OCI-LY1 (cell line): Measurements from ENCODE around the gene OR10V1.
"Not testable (repeated sequence)": the region's sequence is repeated elsewhere in the genome, so short reads cannot be mapped to it uniquely, and the experiment has no call there.

Experiments
- H2AFZ ChIP-seq: fragments of 200-600 bp; sonication (generic), shearing (Covaris generic); 2 replicates; pipeline ENCODE4 v1.6.0; 2014; ENCODE audit warnings: antibody characterized with exemption, mild to moderate bottlenecking, low read length
- H3F3A ChIP-seq: fragments of 200-600 bp; sonication (generic), shearing (Covaris generic); 2 replicates; pipeline ENCODE4 v1.6.0; 2014; ENCODE audit warnings: mild to moderate bottlenecking, antibody characterized with exemption, low read length, moderate library complexity; ENCODE audit not compliant: insufficient read depth
- H3K27ac ChIP-seq: fragments of 200-600 bp; sonication (generic); 2 replicates; pipeline ENCODE4 v1.5.1; 2014; ENCODE audit warnings: low read length, mixed run types, mild to moderate bottlenecking, low read depth; ENCODE audit not compliant: poor library complexity, severe bottlenecking
- H3K27me3 ChIP-seq: fragments of 200-600 bp; sonication (generic); 2 replicates; pipeline ENCODE4 v1.6.0; 2014; ENCODE audit warnings: antibody characterized with exemption, mild to moderate bottlenecking, low read length, moderate library complexity; ENCODE audit not compliant: insufficient read depth
- H3K36me3 ChIP-seq: fragments of 200-600 bp; sonication (generic); 2 replicates; pipeline ENCODE4 v1.6.1; 2014; ENCODE audit warnings: mild to moderate bottlenecking, antibody characterized with exemption, low read length, moderate library complexity, mixed read lengths; ENCODE audit not compliant: insufficient read depth
- H3K4me1 ChIP-seq: fragments of 200-600 bp; sonication (generic); 2 replicates; pipeline ENCODE4 v1.5.1; 2014; ENCODE audit warnings: mild to moderate bottlenecking, low read length, moderate library complexity; ENCODE audit not compliant: insufficient read depth, severe bottlenecking
- H3K4me2 ChIP-seq: fragments of 200-600 bp; sonication (generic), shearing (Covaris generic); 2 replicates; pipeline ENCODE4 v1.6.1; 2014; ENCODE audit warnings: low read length
- H3K4me3 ChIP-seq: fragments of 200-600 bp; sonication (generic); 2 replicates; pipeline ENCODE4 v1.5.1; 2014; ENCODE audit warnings: low read length, low read depth, mild to moderate bottlenecking, mixed read lengths; ENCODE audit not compliant: poor library complexity, severe bottlenecking
- H3K79me2 ChIP-seq: fragments of 200-600 bp; shearing (Covaris generic); 2 replicates; pipeline ENCODE4 v1.6.1; 2016; ENCODE audit warnings: mixed run types, low read length, mixed read lengths; ENCODE audit not compliant: insufficient read depth
- H3K9ac ChIP-seq: fragments of 200-600 bp; sonication (generic), shearing (Covaris generic); 2 replicates; pipeline ENCODE4 v1.6.1; 2014; ENCODE audit warnings: mild to moderate bottlenecking, low read length, mixed read lengths
- H3K9me2 ChIP-seq: fragments of 200-600 bp; sonication (generic), shearing (Covaris generic); 2 replicates; pipeline ENCODE4 v1.6.1; 2014; ENCODE audit warnings: low read depth, mild to moderate bottlenecking, low read length, mixed read lengths
- H3K9me3 ChIP-seq: fragments of 200-600 bp; shearing (Covaris generic); 2 replicates; pipeline ENCODE4 v1.6.1; 2014; ENCODE audit warnings: low read length, mixed read lengths
- H4K20me1 ChIP-seq: fragments of 200-600 bp; sonication (generic), shearing (Covaris generic); 2 replicates; pipeline ENCODE4 v1.6.0; 2016; ENCODE audit warnings: mild to moderate bottlenecking, low read length; ENCODE audit not compliant: insufficient read depth
- CTCF ChIP-seq: fragments of 200-600 bp; sonication (generic), shearing (Covaris generic); IDR thresholded peaks from 2 replicates; pipeline ENCODE4 v1.5.1; 2017; ENCODE audit warnings: mild to moderate bottlenecking, antibody characterized with exemption, low read length, moderate library complexity, mixed read lengths
- EZH2 ChIP-seq: fragments of 200-600 bp; sonication (generic), shearing (Covaris generic); IDR thresholded peaks from 2 replicates; pipeline ENCODE4 v1.8.0; 2017; ENCODE audit warnings: borderline replicate concordance, mixed run types, mild to moderate bottlenecking, antibody characterized with exemption, low read length, moderate library complexity, mixed read lengths

The OR10V1 gene

GRCh38 chr11:59706518-59707285 lies 6.9 kb downstream of the OR10V1 start:
- no peaks in the 10 kb centered on the region for H3K9me3 ChIP-seq
- H3F3A ChIP-seq: no peaks in the 10 kb centered on the region
- no peak overlapping the region for H3K4me3 ChIP-seq
- no peaks in the 10 kb centered on the region for H3K27me3 ChIP-seq
- H2AFZ ChIP-seq: no peak overlapping the region
- no peaks in the 10 kb centered on the region for H4K20me1 ChIP-seq
- no peak overlapping the region for H3K9ac ChIP-seq
- H3K4me2 ChIP-seq: no peak overlapping the region
- H3K9me2 ChIP-seq: no peaks in the 10 kb centered on the region
- H3K27ac ChIP-seq: no peak overlapping the region
- no peaks in the 10 kb centered on the region for H3K79me2 ChIP-seq
- H3K36me3 ChIP-seq: no peaks in the 10 kb centered on the region
- TF ChIP-seq EZH2 (no peak), CTCF (no peak)
- H3K4me1 ChIP-seq: no peaks in the 10 kb centered on the region

- Histone ChIP-seq H2AFZ (no peak overlapping the region), H3K9me3 (no peaks in the 10 kb centered on the region), H3K4me1 (no peaks in the 10 kb centered on the region), H3K9ac (no peak overlapping the region), H3K9me2 (no peaks in the 10 kb centered on the region), H3K27ac (no peak overlapping the region), H3K79me2 (no peaks in the 10 kb centered on the region), H3K36me3 (no peaks in the 10 kb centered on the region), H3K4me2 (no peak overlapping the region), H3K27me3 (no peaks in the 10 kb centered on the region), H3F3A (no peaks in the 10 kb centered on the region), H4K20me1 (no peaks in the 10 kb centered on the region), H3K4me3 (no peak overlapping the region)
- TF ChIP-seq CTCF (no peak), EZH2 (no peak)
Observed at GRCh38 chr11:59705294-59705693, 8.4 kb downstream of the OR10V1 start.

- not testable (repeated sequence) for H3F3A ChIP-seq, H3K4me3 ChIP-seq, H2AFZ ChIP-seq, H3K27ac ChIP-seq, H3K36me3 ChIP-seq, H3K79me2 ChIP-seq, H4K20me1 ChIP-seq, H3K27me3 ChIP-seq, H3K4me2 ChIP-seq, H3K9ac ChIP-seq, H3K9me2 ChIP-seq, H3K9me3 ChIP-seq, H3K4me1 ChIP-seq
Observed at GRCh38 chr11:59703515-59703914, 10.1 kb downstream of the OR10V1 start.

GRCh38 chr11:59700157-59700556 lies 13.5 kb downstream of the OR10V1 start:
- not testable (repeated sequence) for H4K20me1 ChIP-seq, H3K4me3 ChIP-seq, H3K9me3 ChIP-seq, H3K27me3 ChIP-seq, H3F3A ChIP-seq, H3K36me3 ChIP-seq, H3K4me2 ChIP-seq, H3K79me2 ChIP-seq, H2AFZ ChIP-seq, H3K27ac ChIP-seq, H3K9ac ChIP-seq, H3K4me1 ChIP-seq, H3K9me2 ChIP-seq
